Activated effector memory CD4-positive, alpha-beta T cell treated with Interleukin-2 at 50 U/mL for 16 hours (primary cell): Measurements from ENCODE around the gene TUBGCP3.
"Not testable (repeated sequence)": the region's sequence is repeated elsewhere in the genome, so short reads cannot be mapped to it uniquely, and the experiment has no call there.

Source experiments
- DNase-seq: peaks from one replicate; pipeline ENCODE4 v3.0.0-alpha.2; 2020

TUBGCP3 gene

GRCh38 chr13:112576191-112576590 lies 11.8 kb downstream of the TUBGCP3 start:
- DNase-seq = no peak

GRCh38 chr13:112575675-112576074 lies 12.3 kb downstream of the TUBGCP3 start:
- no peak for DNase-seq

- no peak for DNase-seq
Measured at GRCh38 chr13:112574834-112575613, 12.9 kb downstream of the TUBGCP3 start.

GRCh38 chr13:112574416-112574815 lies 13.5 kb downstream of the TUBGCP3 start:
- DNase-seq = no peak

GRCh38 chr13:112573710-112574109 lies 14.2 kb downstream of the TUBGCP3 start:
- DNase-seq = no peak

- no peak for DNase-seq
Measured at GRCh38 chr13:112572366-112572765, 15.6 kb downstream of the TUBGCP3 start.

GRCh38 chr13:112569821-112570220 lies 18.1 kb downstream of the TUBGCP3 start:
- DNase-seq = no peak

GRCh38 chr13:112567161-112567862 lies 20.6 kb downstream of the TUBGCP3 start:
- DNase-seq = no peak

- no peak for DNase-seq
Measured at GRCh38 chr13:112562786-112563383, 25.1 kb downstream of the TUBGCP3 start.

- DNase-seq = no peak
Measured at GRCh38 chr13:112562254-112562653, 25.7 kb downstream of the TUBGCP3 start.

GRCh38 chr13:112561478-112561877 lies 26.5 kb downstream of the TUBGCP3 start:
- no peak for DNase-seq

- DNase-seq = no peak
Measured at GRCh38 chr13:112558696-112559418, 29.1 kb downstream of the TUBGCP3 start.

- no peak for DNase-seq
Measured at GRCh38 chr13:112556600-112556999, 31.4 kb downstream of the TUBGCP3 start.

GRCh38 chr13:112554214-112554850 lies 33.6 kb downstream of the TUBGCP3 start:
- DNase-seq = no peak

GRCh38 chr13:112548975-112549374 lies 39.0 kb downstream of the TUBGCP3 start:
- not testable (repeated sequence) for DNase-seq

- DNase-seq = no peak
Measured at GRCh38 chr13:112545856-112546255, 42.1 kb downstream of the TUBGCP3 start.

GRCh38 chr13:112532837-112533745 lies 54.9 kb downstream of the TUBGCP3 start:
- no peak for DNase-seq

GRCh38 chr13:112531263-112531794 lies 56.6 kb downstream of the TUBGCP3 start:
- DNase-seq = no peak

GRCh38 chr13:112530861-112531260 lies 57.1 kb downstream of the TUBGCP3 start:
- no peak for DNase-seq

- no peak for DNase-seq
Measured at GRCh38 chr13:112529216-112529615, 58.7 kb downstream of the TUBGCP3 start.

- no peak for DNase-seq
Measured at GRCh38 chr13:112526146-112526853, 61.7 kb downstream of the TUBGCP3 start.
